ENCODE results near the gene ATP10B. TPM values are rescaled to one million over a fixed set of nuclear protein-coding genes. Genes with fewer than 3 reads are reported as not detected.

ATP10B gene
- total RNA-seq, 1 donor from 2014 or later, result not detected

- no peak for DNase-seq
- Histone ChIP-seq H3K4me3 (no peak overlapping the region), H3K4me1 (no peaks in the 10 kb centered on the region), H3K27me3 (ENCODE audit: low read depth) (no peaks in the 10 kb centered on the region), H3K27ac (replicated peaks) (no peak overlapping the region), H3K9me3 (replicated peaks) (no peaks in the 10 kb centered on the region), H3K36me3 (no peaks in the 10 kb centered on the region)
- intact Hi-C loops (cut with micrococcal nuclease), result no loop called here
- TF ChIP-seq, protein P1, sequence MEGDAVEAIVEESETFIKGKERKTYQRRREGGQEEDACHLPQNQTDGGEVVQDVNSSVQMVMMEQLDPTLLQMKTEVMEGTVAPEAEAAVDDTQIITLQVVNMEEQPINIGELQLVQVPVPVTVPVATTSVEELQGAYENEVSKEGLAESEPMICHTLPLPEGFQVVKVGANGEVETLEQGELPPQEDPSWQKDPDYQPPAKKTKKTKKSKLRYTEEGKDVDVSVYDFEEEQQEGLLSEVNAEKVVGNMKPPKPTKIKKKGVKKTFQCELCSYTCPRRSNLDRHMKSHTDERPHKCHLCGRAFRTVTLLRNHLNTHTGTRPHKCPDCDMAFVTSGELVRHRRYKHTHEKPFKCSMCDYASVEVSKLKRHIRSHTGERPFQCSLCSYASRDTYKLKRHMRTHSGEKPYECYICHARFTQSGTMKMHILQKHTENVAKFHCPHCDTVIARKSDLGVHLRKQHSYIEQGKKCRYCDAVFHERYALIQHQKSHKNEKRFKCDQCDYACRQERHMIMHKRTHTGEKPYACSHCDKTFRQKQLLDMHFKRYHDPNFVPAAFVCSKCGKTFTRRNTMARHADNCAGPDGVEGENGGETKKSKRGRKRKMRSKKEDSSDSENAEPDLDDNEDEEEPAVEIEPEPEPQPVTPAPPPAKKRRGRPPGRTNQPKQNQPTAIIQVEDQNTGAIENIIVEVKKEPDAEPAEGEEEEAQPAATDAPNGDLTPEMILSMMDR (IDR thresholded peaks at IDR 0.05; ENCODE audit: borderline replicate concordance), result no peak
Observed at GRCh38 chr5:160601046-160601445, 251.0 kb downstream of the ATP10B start.

DNA sequence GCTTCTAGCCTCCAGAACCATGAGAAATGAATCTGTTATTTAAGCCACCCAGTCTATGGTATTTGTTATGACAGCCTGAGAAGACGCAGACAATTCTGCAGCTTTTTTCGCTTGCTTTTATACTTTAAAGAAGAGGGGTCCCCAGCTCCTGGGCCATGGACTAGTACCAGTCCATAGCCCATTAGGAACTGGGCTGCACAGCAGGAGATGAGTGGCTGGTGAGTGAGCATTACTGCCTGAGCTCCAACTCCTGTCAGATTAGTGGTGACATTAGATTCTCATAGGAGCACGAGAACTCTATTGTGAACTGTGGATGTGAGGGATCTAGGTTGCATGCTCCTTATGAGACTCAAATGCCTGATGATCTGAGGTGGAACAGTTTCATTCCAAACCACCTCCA lies 278.7 kb downstream of the ATP10B start:
- no peak for DNase-seq
- H3K4me1 ChIP-seq, result no peaks in the 10 kb centered on the region
- H3K4me3 ChIP-seq, result no peak overlapping the region
- intact Hi-C loops (cut with micrococcal nuclease), result no loop called here
- H3K36me3 ChIP-seq, result no peaks in the 10 kb centered on the region
- TF ChIP-seq, protein P1 (IDR thresholded peaks at IDR 0.05; ENCODE audit: borderline replicate concordance), result no peak
- no peaks in the 10 kb centered on the region for H3K27me3 ChIP-seq (ENCODE audit: low read depth)
- H3K9me3 ChIP-seq (replicated peaks), result no peaks in the 10 kb centered on the region
- no peak overlapping the region for H3K27ac ChIP-seq (replicated peaks)

DNA sequence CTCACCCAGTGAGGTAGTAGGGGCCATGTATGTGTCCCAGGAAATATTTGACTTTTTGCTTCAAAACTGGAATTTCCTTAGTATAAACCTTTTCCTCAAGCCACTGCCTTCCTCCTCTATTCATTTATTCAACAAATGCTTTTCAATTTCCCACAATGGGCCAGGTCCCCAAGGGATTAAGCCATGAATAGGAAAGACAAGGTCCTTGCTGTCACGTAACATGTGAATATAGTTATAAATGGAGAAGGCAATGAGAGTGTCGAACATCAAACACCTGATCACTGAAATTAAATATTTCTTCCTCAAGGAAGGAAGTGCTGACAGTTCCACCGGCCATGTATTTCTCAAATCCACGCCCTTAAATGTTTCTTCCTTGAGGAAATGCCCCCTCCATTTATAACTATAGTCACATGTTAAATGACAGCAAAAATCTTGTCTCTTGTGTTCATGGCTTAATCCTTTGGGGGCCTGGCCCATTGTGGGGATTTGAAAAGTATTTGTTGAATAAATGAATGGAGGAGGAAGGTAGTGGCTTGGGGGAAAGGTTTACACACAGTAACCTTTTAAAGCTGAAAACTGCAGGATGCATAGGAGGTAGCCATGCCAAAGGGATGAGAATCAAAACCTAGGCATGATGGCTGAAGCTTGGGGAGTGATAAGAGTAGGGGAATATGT lies 284.8 kb downstream of the ATP10B start:
- Histone ChIP-seq H3K27ac (replicated peaks) (no peak overlapping the region), H3K36me3 (no peaks in the 10 kb centered on the region), H3K27me3 (ENCODE audit: low read depth) (no peaks in the 10 kb centered on the region), H3K9me3 (replicated peaks) (no peaks in the 10 kb centered on the region), H3K4me3 (no peak overlapping the region), H3K4me1 (no peaks in the 10 kb centered on the region)
- intact Hi-C loops (cut with micrococcal nuclease), result no loop called here
- DNase-seq, result no peak
- TF ChIP-seq, protein P1 (IDR thresholded peaks at IDR 0.05; ENCODE audit: borderline replicate concordance), result no peak

- intact Hi-C loops (cut with micrococcal nuclease), result no loop called here
- Histone ChIP-seq H3K27me3 (ENCODE audit: low read depth) (no peaks in the 10 kb centered on the region), H3K9me3 (replicated peaks) (no peaks in the 10 kb centered on the region), H3K36me3 (no peaks in the 10 kb centered on the region), H3K27ac (replicated peaks) (no peak overlapping the region), H3K4me1 (no peaks in the 10 kb centered on the region), H3K4me3 (no peak overlapping the region)
- TF ChIP-seq, protein P1 (IDR thresholded peaks at IDR 0.05; ENCODE audit: borderline replicate concordance), result no peak
- no peak for DNase-seq
Observed at GRCh38 chr5:160565376-160565775, 286.6 kb downstream of the ATP10B start.

DNA sequence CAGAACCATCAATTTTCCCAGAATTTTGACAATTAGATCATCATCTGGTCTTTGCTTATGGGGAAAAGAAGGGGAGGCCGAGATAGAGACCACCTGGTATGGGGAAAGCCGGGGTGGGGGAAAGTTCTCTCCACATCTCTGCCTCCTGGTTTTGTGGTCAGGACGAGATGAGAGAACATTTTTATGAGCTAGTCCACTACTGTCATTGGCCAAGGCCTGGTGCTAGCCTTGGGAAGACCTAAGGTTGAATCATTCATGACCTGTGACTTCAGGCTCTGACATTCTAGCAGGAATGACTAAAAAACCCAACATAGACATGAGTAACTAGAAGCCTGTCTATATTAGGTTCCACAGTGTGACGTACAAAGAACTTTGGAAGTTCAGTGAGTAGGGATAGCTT lies 295.2 kb downstream of the ATP10B start:
- Histone ChIP-seq H3K27me3 (ENCODE audit: low read depth) (no peaks in the 10 kb centered on the region), H3K36me3 (no peaks in the 10 kb centered on the region), H3K4me1 (no peaks in the 10 kb centered on the region), H3K9me3 (replicated peaks) (no peaks in the 10 kb centered on the region), H3K4me3 (no peak overlapping the region), H3K27ac (replicated peaks) (no peak overlapping the region)
- TF ChIP-seq, protein P1 (IDR thresholded peaks at IDR 0.05; ENCODE audit: borderline replicate concordance), result no peak
- DNase-seq, result no peak
- intact Hi-C loops (cut with micrococcal nuclease), result no loop called here
